Peyer's patch (tissue), 4 donors: ENCODE results near the gene PRLH. TPM values are rescaled to one million over a fixed set of nuclear protein-coding genes. Genes with fewer than 3 reads are reported as not detected.

Experiments used
- DNase-seq, 3 donors: peaks; one replicate each; pipeline ENCODE4 v3.0.0-alpha.2; 2017 to 2019
- H3K27ac ChIP-seq, 4 donors: fragments of 200-600 bp; sonication (generic); one replicate each; pipeline ENCODE4 v1.5.1; 2016 to 2019
- H3K27me3 ChIP-seq, 2 donors: fragments of 200-600 bp; sonication (generic); one replicate each; pipeline ENCODE4 v1.5.1; 2019
- H3K36me3 ChIP-seq, 3 donors: fragments of 200-600 bp; sonication (generic); one replicate each; pipeline ENCODE4 v1.5.1; 2016 to 2019
- H3K4me1 ChIP-seq, 4 donors: fragments of 200-600 bp; sonication (generic); one replicate each; pipeline ENCODE4 v1.5.1; 2016 to 2019
- H3K4me3 ChIP-seq, 4 donors: fragments of 200-600 bp; sonication (generic); 1 replicate in 3 of 4; 2 replicates in 1 of 4; pipeline ENCODE4 v1.5.1; 2016 to 2019; ENCODE audit warnings: mild to moderate bottlenecking in 1 of 4
- H3K9me3 ChIP-seq, 4 donors: fragments of 200-600 bp; sonication (generic); one replicate each; pipeline ENCODE4 v1.5.1; 2016 to 2019; ENCODE audit warnings: mild to moderate bottlenecking in 1 of 4
- CTCF ChIP-seq, 6 experiments: fragments of 450-650 bp in 4 of 6; fragments of 200-600 bp in 2 of 6; sonication (generic) in 1 of 6; IDR thresholded peaks; one replicate each; pipeline ENCODE4 v1.5.1; 2017 to 2019; ENCODE audit warnings: antibody characterized with exemption in 6 of 6, mild to moderate bottlenecking in 3 of 6, moderate library complexity in 1 of 6
- POLR2A ChIP-seq, 2 donors: fragments of 450-650 bp; IDR thresholded peaks; one replicate each; pipeline ENCODE4 v1.5.1; 2017; ENCODE audit warnings: antibody characterized with exemption in 2 of 2, mild to moderate bottlenecking in 2 of 2, moderate library complexity in 2 of 2
- total RNA-seq, 4 donors: library from RNA; depleted of rRNA; stranded (reverse); fragments of >200 nt; gene quantifications; one replicate each; pipeline ENCODE4 v1.1.0, GENCODE V29; 2016

Gene PRLH
- total RNA-seq, 4 donors from 2014 or later, result not detected

- Histone ChIP-seq H3K27me3 (no peaks in the 10 kb centered on the region), H3K4me3 (no peak overlapping the region), H3K4me1 (peaks cover 0 to 10% (median 4%) of the 10 kb centered on the region in 4 donors), H3K9me3 (no peaks in the 10 kb centered on the region), H3K36me3 (no peaks in the 10 kb centered on the region), H3K27ac (peak overlapping the region in 2 of 4 donors; percentile 54 to 71)
- TF ChIP-seq POLR2A (IDR thresholded peaks at IDR 0.05), result no peak
- no peak for DNase-seq
Measured at GRCh38 chr2:237600205-237600846, 34.0 kb downstream of the PRLH start.

DNA sequence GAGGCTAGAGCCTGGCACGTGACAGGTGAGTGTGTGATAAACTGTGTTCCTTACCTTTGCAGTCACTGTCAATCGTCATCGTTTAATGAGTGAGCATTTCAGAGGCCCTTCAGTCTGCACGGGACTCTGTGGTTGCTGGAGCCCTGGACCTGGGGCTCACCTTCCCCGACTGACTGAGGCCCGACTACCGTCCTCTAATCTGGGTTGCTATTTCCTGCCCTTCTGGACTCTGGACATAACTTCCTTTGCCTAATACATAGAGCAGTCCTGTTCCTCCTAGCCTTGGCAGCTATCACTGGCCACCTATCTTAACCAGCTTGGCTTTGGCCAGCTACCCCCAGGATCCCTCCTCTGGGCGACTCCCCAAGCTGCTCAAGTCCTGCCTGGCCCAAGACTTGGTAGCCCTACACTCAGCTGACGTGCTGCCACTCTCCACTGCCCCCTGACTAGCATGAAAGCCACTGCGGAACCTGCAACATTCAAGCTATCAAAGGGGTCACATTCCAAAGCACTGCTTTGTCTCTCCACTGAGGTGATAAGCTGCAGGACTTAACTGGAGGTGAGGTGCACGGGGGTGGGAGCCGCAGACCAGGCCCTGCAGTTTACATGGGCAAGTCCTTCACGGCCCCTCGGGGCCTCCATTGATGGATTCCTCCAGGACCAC is 35.2 kb downstream of the PRLH start:
- no peak for DNase-seq
- H3K27ac ChIP-seq, result no peak overlapping the region

GRCh38 chr2:237602409-237602808 is 36.0 kb downstream of the PRLH start:
- Histone ChIP-seq H3K36me3 (no peaks in the 10 kb centered on the region), H3K27me3 (no peaks in the 10 kb centered on the region), H3K27ac (no peak overlapping the region), H3K4me1 (peaks cover 0 to 10% (median 3%) of the 10 kb centered on the region in 4 donors), H3K4me3 (no peak overlapping the region), H3K9me3 (no peaks in the 10 kb centered on the region)
- TF ChIP-seq CTCF (IDR thresholded peaks at IDR 0.05) (no peak), POLR2A (IDR thresholded peaks at IDR 0.05) (no peak)
- no peak for DNase-seq

More for the DNA sequence above, 35.2 kb downstream of the PRLH start:
- H3K4me1 ChIP-seq, result peaks cover 0 to 10% (median 3%) of the 10 kb centered on the region in 4 donors
- H3K9me3 ChIP-seq, result no peaks in the 10 kb centered on the region
- H3K4me3 ChIP-seq, result no peak overlapping the region
- H3K36me3 ChIP-seq, result no peaks in the 10 kb centered on the region
- no peaks in the 10 kb centered on the region for H3K27me3 ChIP-seq
- no peak for TF ChIP-seq CTCF (IDR thresholded peaks at IDR 0.05)
- no peak for TF ChIP-seq POLR2A (IDR thresholded peaks at IDR 0.05)

GRCh38 chr2:237603049-237603717 is 36.8 kb downstream of the PRLH start:
- Histone ChIP-seq H3K27me3 (no peaks in the 10 kb centered on the region), H3K4me3 (peak overlapping the region in 1 of 4 donors; percentile 22), H3K9me3 (no peaks in the 10 kb centered on the region), H3K27ac (peak overlapping the region in 3 of 4 donors; percentile 9 to 66 (median 63)), H3K4me1 (peaks cover 0 to 10% (median 3%) of the 10 kb centered on the region in 4 donors), H3K36me3 (no peaks in the 10 kb centered on the region)
- TF ChIP-seq CTCF (IDR thresholded peaks at IDR 0.05) (no peak), POLR2A (IDR thresholded peaks at IDR 0.05) (no peak)
- no peak for DNase-seq

- TF ChIP-seq POLR2A (IDR thresholded peaks at IDR 0.05), result peak in 1 of 2 donors; percentile 35
- no peak for TF ChIP-seq CTCF (IDR thresholded peaks at IDR 0.05)
- DNase-seq, result peak in 2 of 3 donors; percentile 69 to 88
- H3K4me3 ChIP-seq, result peak overlapping the region in 1 of 4 donors; percentile 22
Measured at GRCh38 chr2:237603718-237604362, 37.5 kb downstream of the PRLH start.

More at GRCh38 chr2:237603718-237604362, 37.5 kb downstream of the PRLH start:
- Histone ChIP-seq H3K27me3 (no peaks in the 10 kb centered on the region), H3K9me3 (no peaks in the 10 kb centered on the region), H3K27ac (peak overlapping the region in 3 of 4 donors; percentile 9 to 66 (median 63)), H3K4me1 (peaks cover 0 to 10% (median 3%) of the 10 kb centered on the region in 4 donors), H3K36me3 (no peaks in the 10 kb centered on the region)
